Kidney glomerular epithelial cell (primary cell): ENCODE measurements around the gene EXTL1.

Experiments used
- DNase-seq: peaks from one replicate; lab custom pipeline; 2025; lab: John Stamatoyannopoulos, UW

The EXTL1 gene

GRCh38 chr1:26044414-26044813, 22.8 kb downstream of the EXTL1 start:
- DNase-seq = no peak

- no peak for DNase-seq
Measured at GRCh38 chr1:26044971-26045721, 23.6 kb downstream of the EXTL1 start.

GRCh38 chr1:26045722-26046245, 24.2 kb downstream of the EXTL1 start, which contains the start of gene SLC30A2:
TSS of gene SLC30A2 (minus strand) at chr1:26046118. CDS start at chr1:26045896, 222 bp downstream.
- no peak for DNase-seq

- DNase-seq = no peak
Measured at GRCh38 chr1:26046246-26047095, 24.9 kb downstream of the EXTL1 start.

- no peak for DNase-seq
Measured at GRCh38 chr1:26047278-26047874, 25.8 kb downstream of the EXTL1 start.

- no peak for DNase-seq
Measured at GRCh38 chr1:26049531-26050247, 28.1 kb downstream of the EXTL1 start.

GRCh38 chr1:26050248-26050640, 28.7 kb downstream of the EXTL1 start:
- DNase-seq = no peak

- DNase-seq = no peak
Measured at GRCh38 chr1:26053718-26054560, 32.4 kb downstream of the EXTL1 start.

- no peak for DNase-seq
Measured at GRCh38 chr1:26055041-26055440, 33.5 kb downstream of the EXTL1 start.

- no peak for DNase-seq
Measured at GRCh38 chr1:26057189-26057588, 35.6 kb downstream of the EXTL1 start.

GRCh38 chr1:26058052-26058595, 36.5 kb downstream of the EXTL1 start:
- DNase-seq = no peak

- no peak for DNase-seq
Measured at GRCh38 chr1:26059906-26060305, 38.3 kb downstream of the EXTL1 start.

- DNase-seq = no peak
Measured at GRCh38 chr1:26060832-26061574, 39.4 kb downstream of the EXTL1 start.

GRCh38 chr1:26064553-26064952, 43.0 kb downstream of the EXTL1 start:
- peak; percentile 65 for DNase-seq

GRCh38 chr1:26066160-26066559, 44.6 kb downstream of the EXTL1 start:
- DNase-seq = no peak

GRCh38 chr1:26066857-26067256, 45.3 kb downstream of the EXTL1 start:
- no peak for DNase-seq

- no peak for DNase-seq
Measured at GRCh38 chr1:26067432-26067911, 45.9 kb downstream of the EXTL1 start, which contains the start of gene TRIM63. TSS of gene TRIM63 (minus strand) at chr1:26067630. CDS start at chr1:26067494, 136 bp downstream.

- DNase-seq = no peak
Measured at GRCh38 chr1:26069941-26070295, 48.3 kb downstream of the EXTL1 start.

- DNase-seq = no peak
Measured at GRCh38 chr1:26070296-26070962, 48.9 kb downstream of the EXTL1 start.
